ENCODE measurements around the gene CLEC18A. TPM values are rescaled to one million over a fixed set of nuclear protein-coding genes. Genes with fewer than 3 reads are reported as not detected.
"Not testable (repeated sequence)": the region's sequence is repeated elsewhere in the genome, so short reads cannot be mapped to it uniquely, and the experiment has no call there.

The CLEC18A gene
- total RNA-seq (ENCODE audit: low replicate concordance) = 0.27 TPM in 1 of 2 replicates, not detected in the other

GRCh38 chr16:69951017-69951671, at the start of gene CLEC18A:
CLEC18A (plus strand) TSS chr16:69951334; CDS start chr16:69951367, 33 bp downstream.
- not testable (repeated sequence) for DNase-seq (ENCODE audit: low read depth); H3K4me3 ChIP-seq (ENCODE audit: low read depth, low read length)

- H3K4me3 ChIP-seq (ENCODE audit: low read depth, low read length) = no peak overlapping the region
- no peak for TF ChIP-seq CTCF (IDR thresholded peaks at IDR 0.05; ENCODE audit: insufficient read depth, low read length)
- DNase-seq (ENCODE audit: low read depth) = peak; percentile 55
Measured at GRCh38 chr16:69903865-69904415, 47.2 kb upstream of the CLEC18A start.

GRCh38 chr16:69904495-69905170, 46.5 kb upstream of the CLEC18A start:
- no peak overlapping the region for H3K4me3 ChIP-seq (ENCODE audit: low read depth, low read length)
- no peak for TF ChIP-seq CTCF (IDR thresholded peaks at IDR 0.05; ENCODE audit: insufficient read depth, low read length)
- no peak for DNase-seq (ENCODE audit: low read depth)

GRCh38 chr16:69905171-69905555, 46.0 kb upstream of the CLEC18A start:
- DNase-seq (ENCODE audit: low read depth) = no peak

GRCh38 chr16:69906838-69907401, 44.2 kb upstream of the CLEC18A start:
- no peak overlapping the region for H3K4me3 ChIP-seq (ENCODE audit: low read depth, low read length)
- DNase-seq (ENCODE audit: low read depth) = peak; percentile 46

More at GRCh38 chr16:69905171-69905555, 46.0 kb upstream of the CLEC18A start:
- H3K4me3 ChIP-seq (ENCODE audit: low read depth, low read length) = no peak overlapping the region
- TF ChIP-seq CTCF (IDR thresholded peaks at IDR 0.05; ENCODE audit: insufficient read depth, low read length) = no peak

GRCh38 chr16:69909043-69909442, 42.1 kb upstream of the CLEC18A start:
- no peak for TF ChIP-seq CTCF (IDR thresholded peaks at IDR 0.05; ENCODE audit: insufficient read depth, low read length)
- no peak for DNase-seq (ENCODE audit: low read depth)
- no peak overlapping the region for H3K4me3 ChIP-seq (ENCODE audit: low read depth, low read length)

More at GRCh38 chr16:69906838-69907401, 44.2 kb upstream of the CLEC18A start:
- TF ChIP-seq CTCF (IDR thresholded peaks at IDR 0.05; ENCODE audit: insufficient read depth, low read length) = no peak

- no peak overlapping the region for H3K4me3 ChIP-seq (ENCODE audit: low read depth, low read length)
- DNase-seq (ENCODE audit: low read depth) = no peak
- TF ChIP-seq CTCF (IDR thresholded peaks at IDR 0.05; ENCODE audit: insufficient read depth, low read length) = no peak
Measured at GRCh38 chr16:69909760-69910159, 41.4 kb upstream of the CLEC18A start.

Data from fibroblast of the aortic adventitia (primary cell).